HG03139 (cell line): ENCODE measurements around the gene GGA2.
"Not testable (repeated sequence)": the region's sequence is repeated elsewhere in the genome, so short reads cannot be mapped to it uniquely, and the experiment has no call there.

Experiments used
- ATAC-seq: cut with Tn5 transposase; IDR thresholded peaks from one replicate; pipeline ENCODE4 v1.9.1; 2021; ENCODE audit not compliant: unreplicated experiment

The GGA2 gene

DNA sequence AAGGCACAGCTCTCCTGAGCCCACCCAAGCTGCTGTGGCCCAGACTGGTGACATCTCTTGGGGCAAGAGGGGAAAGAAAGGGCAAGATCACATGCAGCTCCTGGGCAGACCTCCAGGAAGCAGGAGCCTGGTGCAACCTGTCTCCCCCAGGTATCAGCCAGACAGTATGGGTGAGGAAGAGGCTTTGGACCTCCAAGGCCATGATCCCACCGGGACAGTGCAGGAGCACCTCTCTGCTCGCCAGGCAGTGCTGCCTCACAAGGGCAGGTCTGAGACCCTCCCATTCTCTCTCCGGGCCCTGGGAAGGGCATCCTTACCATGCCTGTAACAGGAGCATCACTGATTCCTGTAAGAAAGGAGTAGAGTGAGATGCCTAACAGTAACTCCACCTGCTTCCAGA is 31.7 kb downstream of the GGA2 start:
- ATAC-seq = no peak

DNA sequence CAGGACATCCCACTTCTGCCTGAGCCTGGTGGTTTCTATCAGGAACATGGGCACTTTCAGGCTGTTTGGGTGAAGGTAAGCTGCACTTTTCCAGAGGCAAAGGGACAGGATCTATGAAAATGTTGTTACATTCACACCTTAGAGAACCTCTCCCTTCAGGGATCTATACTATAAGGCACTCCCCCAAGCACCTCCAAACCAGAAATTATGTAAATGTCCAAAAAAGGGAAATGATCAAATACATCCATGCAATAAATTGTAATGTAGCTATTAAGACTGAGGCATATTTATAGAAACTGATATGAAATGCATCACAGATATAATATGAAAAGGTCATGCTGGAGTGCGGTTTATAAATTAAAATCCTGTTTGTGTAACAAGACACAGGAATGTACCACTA is 34.0 kb downstream of the GGA2 start:
- no peak for ATAC-seq

DNA sequence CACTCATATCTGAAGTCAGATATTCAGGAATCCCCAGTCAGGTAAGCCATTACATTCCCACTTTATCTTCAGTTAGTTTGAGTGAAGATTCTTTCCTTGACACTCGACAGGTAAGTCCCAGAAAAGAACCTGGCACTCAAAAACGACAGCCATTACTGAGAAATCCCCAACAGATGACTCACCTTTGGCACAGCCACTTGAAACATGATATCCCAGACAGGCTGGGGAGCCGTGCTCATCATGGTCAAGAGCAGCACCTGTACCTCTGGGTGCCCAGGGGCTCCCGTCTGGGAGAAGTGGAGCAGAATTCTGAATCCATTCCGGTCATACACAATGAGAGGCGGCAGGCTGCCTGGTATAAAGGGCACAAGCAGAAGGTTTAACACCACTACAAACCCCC is 40.5 kb downstream of the GGA2 start:
- ATAC-seq = no peak

DNA sequence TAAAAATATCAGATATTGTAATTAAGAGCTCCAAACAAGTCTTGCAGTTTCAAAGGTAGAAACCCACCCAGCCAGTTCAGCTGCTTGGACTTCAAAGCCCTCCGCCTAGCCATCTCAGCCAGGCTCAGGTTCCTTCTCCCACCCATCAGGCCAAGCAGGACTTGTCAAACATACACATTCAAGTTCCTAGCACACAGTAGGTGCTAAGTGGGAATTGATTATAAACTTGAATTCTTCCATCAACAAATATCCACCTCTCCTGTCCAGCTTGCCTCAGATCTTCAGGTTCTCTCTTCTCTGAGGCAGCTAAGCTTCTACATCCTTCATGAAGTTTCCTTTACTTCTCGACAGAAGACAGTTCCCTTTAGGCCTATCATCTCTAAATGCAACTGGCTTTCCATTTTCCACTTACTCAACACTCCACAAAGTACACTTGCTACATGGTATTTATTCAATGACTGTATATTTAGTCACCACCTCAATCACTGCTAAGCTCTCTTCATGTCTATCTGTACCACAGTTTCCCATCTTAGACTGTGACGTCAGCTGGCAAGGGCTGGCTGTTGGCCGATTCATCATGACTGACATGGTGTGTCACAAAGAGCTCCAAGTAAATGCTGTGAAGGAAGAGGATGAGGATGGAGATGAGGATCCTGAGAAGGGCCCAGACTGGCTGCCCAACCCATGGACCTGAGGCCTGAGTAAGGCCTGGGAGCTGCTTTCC is 44.0 kb downstream of the GGA2 start:
- no peak for ATAC-seq

DNA sequence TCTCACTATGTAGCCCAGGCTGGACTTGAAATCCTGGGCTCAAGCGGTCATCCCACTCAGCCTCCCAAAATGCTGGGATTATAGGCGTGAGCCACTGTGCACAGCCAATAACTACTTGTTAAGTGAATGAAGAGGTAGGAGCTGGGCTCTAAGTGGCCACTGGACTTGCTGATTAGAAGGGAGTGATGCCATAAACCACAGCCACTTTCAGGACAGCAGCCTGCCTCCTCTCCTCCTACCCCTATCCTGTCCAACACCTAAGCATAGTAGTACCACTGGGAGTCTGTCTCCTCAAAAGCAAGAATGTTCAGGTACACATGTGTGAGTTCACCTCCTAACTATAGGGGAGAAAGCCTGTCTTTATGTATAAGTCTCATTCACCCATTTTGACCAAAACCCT is 45.1 kb downstream of the GGA2 start:
- ATAC-seq = no peak

DNA sequence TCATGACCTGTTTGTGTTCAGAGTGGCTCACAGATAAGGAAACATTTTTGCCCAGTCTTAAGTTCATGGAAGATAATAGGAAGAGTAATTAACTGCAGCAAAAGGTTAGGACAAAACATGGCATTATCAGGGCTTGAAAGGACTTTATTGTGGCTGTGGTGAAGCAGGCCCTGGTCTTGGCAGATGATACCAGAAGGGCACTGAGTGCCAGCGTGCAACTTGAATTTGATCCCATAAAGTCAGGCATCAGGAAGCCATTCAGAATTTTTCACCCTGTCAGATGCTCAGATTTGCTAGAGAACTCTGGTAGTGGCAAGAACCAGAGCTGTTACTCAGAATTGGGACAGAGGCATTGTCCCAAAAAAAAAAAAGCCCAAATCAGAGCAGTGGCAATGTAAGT is 46.1 kb downstream of the GGA2 start:
- ATAC-seq = no peak

DNA sequence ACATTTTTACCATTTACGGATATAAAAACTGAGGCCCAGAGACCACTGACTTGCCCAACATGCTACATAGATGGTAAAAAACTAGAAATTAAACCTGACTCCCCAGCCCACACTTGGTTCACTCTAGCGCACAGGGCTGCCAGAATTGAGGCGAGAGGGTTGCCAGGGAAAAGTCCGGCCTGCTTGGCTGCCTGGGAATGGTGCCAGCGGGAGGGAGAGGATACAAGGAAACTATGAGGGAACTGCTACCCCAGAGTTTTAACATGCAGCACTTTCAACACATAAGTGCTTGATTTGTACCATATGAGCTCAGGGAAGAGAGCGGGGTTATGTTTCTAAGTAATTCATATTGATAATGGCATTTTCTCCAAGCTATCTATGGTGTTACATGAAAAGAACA is 47.3 kb downstream of the GGA2 start:
- ATAC-seq = not testable (repeated sequence)

DNA sequence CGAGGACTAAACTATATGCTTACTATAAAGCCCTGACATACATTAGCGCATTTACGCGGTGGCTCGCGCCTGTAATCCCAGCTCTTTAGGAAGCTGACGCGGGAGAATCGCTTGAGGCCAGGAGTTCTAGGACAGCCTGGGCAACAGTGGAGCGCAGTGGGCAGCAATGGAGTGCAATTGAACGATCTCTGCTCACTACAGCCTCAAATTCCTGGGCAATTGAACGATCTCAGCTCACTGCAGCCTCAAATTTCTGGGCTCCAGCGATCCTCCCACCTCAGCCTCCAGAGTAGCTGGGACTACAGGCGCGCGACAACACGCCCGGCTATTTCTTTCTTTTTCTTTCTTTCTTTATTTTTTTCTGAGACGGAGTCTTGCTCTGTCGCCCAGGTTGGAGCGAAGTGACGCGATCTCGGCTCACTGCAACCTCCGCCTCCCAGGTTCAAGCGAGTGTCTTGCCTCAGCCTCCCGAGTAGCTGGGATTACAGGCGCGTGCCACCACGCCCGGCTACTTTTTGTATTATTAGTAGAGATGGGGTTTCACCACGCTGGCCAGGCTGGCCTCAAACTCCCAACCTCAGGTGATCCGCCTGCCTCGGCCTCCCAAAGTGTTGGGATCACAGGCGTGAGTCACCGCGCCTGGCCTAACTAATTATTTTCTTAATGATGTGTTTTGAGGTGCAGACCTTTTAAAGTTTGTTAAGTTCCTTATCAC is 56.8 kb downstream of the GGA2 start:
- ATAC-seq = no peak

DNA sequence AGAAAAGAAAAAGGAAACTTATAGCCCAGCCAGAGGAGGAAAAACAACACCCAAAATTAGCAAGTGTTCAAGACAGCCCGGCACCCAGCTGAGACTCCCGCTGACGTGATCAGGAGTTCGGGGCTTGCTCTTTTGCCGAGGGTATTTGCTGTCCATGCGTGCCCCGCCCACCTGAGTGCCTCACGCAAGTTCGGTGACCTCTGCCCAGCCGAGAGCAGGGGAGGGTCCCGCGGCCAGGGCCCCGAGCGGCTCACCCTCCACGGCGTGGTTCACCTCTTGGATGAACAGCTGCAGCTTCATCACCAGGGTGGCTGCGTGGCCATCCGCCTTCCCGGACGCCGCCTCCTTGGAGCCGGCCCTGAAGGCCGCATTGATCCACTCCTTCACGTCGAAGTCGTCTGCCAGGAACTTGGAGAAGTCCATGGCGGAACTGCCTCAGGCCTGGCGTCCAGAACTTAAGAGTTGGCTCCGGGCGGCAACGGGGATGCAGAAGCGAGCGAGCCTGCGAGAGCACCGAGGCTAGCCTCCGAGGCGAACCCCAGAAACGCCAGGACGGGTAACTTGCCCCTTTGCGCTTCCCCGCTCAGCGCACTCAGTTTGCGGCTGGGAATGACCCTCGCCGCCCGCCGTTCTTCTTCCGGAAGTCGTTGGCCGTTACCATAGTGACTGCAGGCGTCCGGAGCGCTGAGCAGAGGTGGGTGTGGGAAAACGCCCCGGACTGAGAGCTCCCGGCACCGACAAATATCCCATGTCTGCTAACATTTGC is 57.5 kb downstream of the GGA2 start, which contains the start of gene COG7:
Gene COG7 (minus strand): TSS at position 618 of the 766 bp plus-strand sequence. CDS start 195 bp downstream, at position 423.
- ATAC-seq = no peak

DNA sequence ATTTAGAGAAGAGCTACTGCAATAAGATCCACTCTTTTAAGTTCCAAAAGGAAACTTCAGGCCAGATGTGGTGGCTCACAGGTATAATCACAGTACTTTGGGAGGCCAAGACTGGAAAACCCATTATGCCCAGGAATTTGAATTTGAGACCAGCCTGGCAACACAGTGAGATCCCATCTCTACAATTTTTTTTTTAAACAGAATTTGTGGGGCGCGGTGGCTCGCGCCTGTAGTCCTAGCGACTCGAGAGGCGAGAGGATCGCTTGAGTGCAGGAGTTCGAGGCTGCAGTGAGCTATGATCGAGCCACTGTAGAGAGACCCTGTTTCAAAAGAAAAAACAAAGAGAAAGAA is 58.1 kb downstream of the GGA2 start:
- no peak for ATAC-seq

DNA sequence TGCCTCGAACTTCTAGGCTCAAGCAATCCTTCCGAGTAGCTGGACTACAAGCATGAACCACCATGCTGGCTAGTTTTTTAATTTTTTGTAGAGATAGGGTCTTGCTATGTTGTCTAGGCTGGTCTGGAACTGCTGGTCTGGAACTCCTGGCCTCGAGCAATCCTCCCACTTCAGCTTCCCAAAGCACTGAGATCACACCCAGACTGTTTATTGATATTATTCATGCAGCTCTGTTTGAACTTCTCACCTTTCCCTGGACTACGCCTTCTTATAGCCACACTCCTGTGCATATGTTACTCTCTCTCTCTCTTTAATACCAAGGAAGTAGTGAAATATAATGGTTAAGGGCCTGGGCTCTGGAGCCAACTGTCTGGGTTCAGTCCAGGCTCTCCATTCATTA is 61.9 kb downstream of the GGA2 start:
- no peak for ATAC-seq

DNA sequence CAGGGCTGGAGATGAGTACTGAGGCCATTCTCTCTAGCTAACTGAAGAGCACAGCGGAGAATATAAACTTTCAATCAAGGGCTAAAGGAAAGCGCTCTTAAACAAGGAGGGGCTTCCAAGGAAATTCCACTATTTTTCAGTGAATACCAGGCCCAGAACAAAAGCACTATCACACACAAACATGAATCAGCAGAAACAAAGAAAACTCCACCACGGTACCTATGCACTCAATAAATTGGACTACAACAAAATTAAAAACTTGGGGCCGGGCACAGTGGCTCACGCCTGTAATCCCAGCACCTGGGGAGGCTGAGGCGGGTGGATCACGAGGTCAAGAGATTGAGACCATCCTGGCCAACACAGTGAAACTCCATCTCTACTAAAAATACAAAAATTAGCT is 72.8 kb downstream of the GGA2 start:
- ATAC-seq = not testable (repeated sequence)

DNA sequence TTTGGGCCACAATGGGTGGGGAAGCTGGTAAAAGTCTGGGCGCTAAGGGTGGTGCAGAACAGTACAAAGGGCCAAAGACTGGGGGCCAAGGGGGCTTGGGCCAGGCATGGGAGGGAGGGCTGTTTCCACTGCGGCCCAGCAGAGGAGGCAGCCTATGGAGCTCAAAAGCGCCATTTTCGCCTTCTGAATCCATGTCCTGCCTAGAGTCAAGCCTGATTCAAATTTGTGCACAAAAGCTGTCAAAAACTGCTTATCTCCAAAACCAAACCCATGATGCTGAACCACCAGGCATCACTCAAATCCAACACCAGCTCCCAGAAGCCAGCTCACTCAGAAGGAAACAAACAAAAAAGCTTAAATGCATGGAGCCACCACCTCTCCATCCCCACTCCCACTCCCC is 73.3 kb downstream of the GGA2 start:
- no peak for ATAC-seq

DNA sequence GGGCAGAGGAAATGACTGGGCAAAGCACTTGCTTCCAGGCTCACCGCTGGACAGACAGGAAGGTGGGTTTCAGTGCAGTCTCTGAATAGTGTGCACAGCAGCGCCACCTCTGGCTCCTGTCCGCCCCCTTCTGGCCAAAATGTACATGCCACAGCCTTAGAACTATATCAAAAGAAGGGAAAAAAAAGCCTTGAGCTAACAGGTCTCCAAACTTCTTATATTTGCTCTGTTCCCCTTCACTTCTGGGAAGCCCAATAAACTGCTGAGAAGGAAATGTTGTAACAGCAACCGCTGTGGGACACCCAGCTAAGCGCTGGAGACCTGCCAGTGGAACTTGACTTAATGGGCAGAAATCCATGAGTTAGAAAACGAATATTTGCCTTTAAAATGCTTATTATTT is 74.8 kb downstream of the GGA2 start:
- ATAC-seq = no peak

DNA sequence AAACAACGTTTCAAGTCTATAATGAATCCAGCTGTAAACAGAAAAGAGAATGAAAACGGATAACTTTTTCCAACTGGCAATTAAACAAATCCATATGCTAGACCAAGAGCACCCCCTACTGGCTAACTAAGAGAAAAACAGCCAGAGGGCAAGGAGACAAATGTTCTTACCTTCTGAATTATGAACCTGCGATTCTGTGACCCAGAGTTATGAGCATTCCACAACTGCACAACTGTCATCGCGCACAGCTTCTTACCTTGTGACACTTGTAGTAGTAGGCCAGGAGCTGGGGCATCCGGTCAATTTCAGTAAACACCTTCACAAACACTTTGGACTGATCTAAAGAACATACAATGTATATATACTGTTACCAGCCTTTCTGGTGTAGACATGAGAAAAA is 75.9 kb downstream of the GGA2 start:
- no peak for ATAC-seq

DNA sequence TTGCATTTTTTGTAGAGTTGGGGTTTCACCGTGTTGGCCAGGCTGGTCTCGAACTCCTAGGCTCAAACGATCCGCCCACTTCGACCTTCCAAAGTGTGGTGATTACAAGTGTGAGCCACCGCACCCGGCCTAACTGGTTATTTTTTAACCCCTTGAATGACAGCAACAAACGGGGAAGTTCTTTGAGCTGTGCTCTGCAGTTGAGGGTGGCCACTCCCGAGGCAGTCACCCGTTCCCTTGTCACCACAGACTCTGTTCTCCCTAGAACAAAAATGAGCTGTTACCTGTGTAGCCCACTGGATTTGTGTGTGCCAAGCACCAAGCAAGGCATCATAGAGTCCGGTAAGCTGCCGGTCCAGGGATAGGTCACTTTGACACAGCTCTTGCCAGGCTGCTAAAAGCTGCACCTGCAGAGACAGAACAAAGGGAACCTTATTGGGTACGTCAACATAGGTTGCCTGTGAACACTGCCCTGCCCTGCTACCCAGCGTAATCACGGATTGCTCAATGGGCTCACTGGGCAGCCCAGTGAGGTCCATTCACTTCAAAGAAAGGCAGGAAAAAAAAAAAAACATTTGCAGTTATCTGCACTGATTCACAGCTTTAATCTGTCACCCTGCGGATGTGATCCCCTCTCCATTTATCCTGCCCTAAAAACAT is 76.9 kb downstream of the GGA2 start:
- ATAC-seq = no peak

DNA sequence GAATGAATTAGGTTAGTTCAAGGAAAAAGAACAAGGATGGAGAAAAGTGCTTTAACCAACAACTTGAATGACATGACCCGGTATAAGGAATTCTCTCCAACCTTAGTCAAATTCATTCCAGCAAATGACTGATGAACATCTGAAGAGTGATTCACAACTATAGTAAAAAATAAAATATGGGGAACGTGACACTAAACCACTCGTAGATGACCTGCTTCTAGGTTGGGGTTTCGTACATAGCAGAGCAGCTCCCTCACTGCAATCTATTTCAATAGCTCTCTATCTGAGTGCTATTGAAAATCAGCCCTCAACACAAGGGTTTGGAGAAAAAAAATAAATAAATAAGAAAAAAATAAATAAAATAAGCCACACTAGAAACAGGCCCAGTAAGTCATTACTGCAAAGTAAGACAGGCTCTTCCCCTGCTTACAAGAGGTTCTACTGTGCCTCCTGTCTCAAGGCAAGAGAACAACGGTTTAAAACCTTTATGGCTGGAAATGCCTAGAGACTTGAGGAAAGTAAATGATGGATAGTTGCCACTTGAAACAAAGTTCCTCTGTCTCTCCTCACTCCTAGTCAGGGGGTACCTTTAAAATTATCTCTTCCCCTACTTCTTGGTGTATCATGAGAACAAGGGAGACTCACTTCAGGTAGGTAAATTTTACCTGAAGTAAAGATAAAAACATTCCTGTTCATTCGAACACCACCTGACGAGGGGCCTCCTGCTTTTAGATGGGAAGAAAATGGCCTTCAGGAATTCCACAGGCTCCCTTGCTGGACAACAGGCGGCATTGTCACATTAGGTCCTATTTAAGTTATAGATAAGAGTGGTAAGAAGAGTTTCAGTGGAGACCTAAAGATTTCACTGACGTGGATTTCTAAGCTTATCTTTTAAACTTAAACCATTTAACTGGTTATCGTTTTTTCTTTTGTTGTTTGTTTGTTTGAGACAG is 77.8 kb downstream of the GGA2 start:
- ATAC-seq = no peak

DNA sequence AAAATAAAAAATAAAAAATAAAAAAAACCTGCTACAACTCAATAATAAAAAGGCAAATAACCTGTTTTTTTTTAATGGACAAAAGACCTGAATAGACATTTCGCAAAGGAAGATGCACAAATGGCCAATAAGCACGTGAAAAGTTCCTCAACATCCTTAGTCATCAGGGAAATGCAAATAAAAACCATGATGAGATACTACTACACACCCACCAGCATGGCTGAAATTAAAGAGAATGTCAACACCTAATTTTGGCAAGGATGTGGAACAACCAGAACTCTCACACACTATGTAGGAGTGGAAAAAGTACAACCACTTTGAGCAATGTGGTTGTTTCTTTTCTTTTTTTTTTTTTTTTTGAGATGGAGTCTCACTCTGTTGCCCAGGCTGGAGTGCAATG is 81.9 kb downstream of the GGA2 start:
- no peak for ATAC-seq

DNA sequence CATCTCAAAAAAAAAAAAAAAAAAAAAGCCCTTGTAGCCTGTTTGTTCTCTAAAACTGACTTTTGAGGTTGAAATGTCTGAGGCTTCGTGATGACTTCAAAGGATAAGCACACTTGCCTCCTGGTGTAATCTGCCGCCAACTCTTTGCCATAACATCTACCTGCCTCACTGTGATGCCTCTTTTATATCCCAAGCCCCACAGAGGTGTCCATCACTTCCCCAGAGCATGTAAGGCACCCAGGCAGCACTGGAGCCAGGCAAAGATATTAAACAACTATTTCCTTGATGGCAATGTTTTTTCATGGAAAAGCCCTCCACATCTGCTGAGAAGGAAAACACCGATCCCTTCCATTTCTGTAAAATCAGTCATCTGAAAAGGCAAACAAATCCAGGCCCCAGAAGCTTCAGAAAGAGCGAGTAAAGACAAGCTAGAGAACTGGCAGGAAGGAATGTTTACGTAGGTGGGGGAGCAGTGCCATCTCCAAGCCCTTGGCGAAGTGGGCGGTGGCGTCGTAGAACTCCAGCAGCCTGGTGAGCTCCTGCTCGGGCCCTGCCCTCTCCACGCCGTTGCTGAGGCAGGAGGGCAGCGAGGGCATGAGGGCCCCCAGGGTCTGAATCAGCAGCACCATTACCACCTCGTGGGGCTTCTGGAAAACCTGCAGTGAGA is 85.9 kb downstream of the GGA2 start:
- no peak for ATAC-seq

DNA sequence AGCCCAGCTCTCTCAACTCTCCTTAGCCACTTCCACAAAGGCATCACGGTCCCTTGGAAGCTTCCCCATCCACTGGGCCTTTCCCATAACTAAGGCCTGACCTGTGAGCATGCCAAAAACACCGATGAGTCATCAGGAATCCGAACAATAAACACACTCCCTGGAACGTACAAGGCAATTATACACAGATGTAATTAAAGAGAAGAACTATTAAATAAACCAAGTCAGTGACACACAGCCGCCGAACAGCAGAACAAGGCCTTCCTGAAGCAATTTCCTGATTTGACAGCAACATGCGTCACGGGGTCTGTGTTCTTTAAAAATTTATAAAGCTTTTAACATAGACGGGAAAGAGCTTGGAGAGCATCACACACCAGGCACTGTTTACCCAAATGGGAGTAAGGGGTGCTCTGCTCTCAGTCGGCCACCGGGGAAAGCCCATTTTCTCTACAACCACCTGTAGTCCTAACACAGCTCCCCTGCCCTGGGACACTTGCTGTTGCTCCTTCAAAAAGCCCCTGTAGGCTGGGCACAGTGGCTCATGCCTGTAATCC is 86.7 kb downstream of the GGA2 start:
- ATAC-seq = no peak
